NT2/D1 (cell line): Measurements from ENCODE around the gene EEF1A2.

Experiments used
- SUZ12 ChIP-seq: IDR thresholded peaks from 2 replicates; pipeline ENCODE4 v1.6.1; 2011; ENCODE audit not compliant: insufficient read length, insufficient read depth; ENCODE audit errors: extremely low read depth
- YY1 ChIP-seq: IDR thresholded peaks from 2 replicates; pipeline ENCODE4 v1.6.1; 2011; ENCODE audit not compliant: insufficient read length, insufficient read depth
- ZNF274 ChIP-seq: IDR thresholded peaks from 2 replicates; pipeline ENCODE4 v1.6.1; 2011; ENCODE audit warnings: mild to moderate bottlenecking, low read depth, low read length

DNA sequence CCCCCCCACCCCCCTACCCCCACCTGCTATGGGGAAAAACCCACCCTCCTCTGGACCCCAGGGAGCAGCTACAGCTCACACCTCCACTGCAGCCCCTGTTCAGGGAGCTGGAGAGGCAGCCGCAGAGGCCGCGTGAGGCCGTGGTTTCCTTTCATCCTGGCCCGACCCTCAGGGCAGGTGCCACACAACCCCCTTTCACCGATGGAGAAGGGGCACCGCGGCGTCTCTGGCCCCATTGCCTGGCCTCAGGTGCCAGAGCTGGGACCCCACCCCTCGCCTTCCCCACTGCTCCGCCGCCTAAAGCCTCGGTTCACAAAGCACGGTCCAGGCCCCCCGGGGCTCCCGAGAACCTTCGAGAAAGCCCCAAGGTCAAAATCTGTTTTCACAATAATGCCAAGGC, 14.6 kb downstream of the EEF1A2 start:
- no peak for TF ChIP-seq ZNF274
- no peak for TF ChIP-seq YY1
- TF ChIP-seq SUZ12: no peak
